Vagina (tissue), 2 donors: Measurements from ENCODE around the gene F7.

Experiments used
- POLR2A ChIP-seq, 2 donors: fragments of 450-650 bp; IDR thresholded peaks; one replicate each; pipeline ENCODE4 v1.6.1; 2017; ENCODE audit warnings: antibody characterized with exemption in 2 of 2, mild to moderate bottlenecking in 2 of 2, moderate library complexity in 2 of 2
- TF ChIP-seq, protein P1 (sequence below), 3 experiments: fragments of 450-650 bp in 2 of 3; fragments of 200-600 bp in 1 of 3; sonication (generic) in 1 of 3; IDR thresholded peaks; one replicate each; pipeline ENCODE4 v1.5.1; 2017 to 2019; ENCODE audit warnings: antibody characterized with exemption in 3 of 3, mild to moderate bottlenecking in 2 of 3, moderate library complexity in 2 of 3

DNA sequence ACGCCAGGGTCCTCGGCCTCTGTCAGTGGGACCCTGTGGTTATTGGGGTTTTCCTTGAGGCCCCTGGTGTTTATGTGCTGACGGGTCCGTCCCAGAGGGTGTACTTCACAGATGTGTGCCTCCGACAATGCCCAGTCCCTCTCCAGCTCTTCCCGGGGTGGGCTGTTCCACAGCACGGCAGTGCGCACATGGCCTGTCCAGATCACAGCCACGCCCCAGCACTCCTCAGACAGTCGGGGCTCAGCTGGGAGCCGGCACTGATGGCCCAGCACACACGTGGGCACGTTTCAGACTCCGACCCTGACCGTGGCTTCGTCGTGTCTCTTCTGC is 16.9 kb upstream of the F7 start:
- TF ChIP-seq, protein P1, sequence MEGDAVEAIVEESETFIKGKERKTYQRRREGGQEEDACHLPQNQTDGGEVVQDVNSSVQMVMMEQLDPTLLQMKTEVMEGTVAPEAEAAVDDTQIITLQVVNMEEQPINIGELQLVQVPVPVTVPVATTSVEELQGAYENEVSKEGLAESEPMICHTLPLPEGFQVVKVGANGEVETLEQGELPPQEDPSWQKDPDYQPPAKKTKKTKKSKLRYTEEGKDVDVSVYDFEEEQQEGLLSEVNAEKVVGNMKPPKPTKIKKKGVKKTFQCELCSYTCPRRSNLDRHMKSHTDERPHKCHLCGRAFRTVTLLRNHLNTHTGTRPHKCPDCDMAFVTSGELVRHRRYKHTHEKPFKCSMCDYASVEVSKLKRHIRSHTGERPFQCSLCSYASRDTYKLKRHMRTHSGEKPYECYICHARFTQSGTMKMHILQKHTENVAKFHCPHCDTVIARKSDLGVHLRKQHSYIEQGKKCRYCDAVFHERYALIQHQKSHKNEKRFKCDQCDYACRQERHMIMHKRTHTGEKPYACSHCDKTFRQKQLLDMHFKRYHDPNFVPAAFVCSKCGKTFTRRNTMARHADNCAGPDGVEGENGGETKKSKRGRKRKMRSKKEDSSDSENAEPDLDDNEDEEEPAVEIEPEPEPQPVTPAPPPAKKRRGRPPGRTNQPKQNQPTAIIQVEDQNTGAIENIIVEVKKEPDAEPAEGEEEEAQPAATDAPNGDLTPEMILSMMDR (IDR thresholded peaks at IDR 0.05), result no peak
- TF ChIP-seq POLR2A (IDR thresholded peaks at IDR 0.05), result no peak
